Ovary (tissue), 3 donors: ENCODE data around the gene MTUS2.

ENCODE experiments used
- CTCF ChIP-seq, 3 donors: fragments of 450-650 bp in 2 of 3; fragments of 200-600 bp in 1 of 3; IDR thresholded peaks; one replicate each; pipeline versions ENCODE4 v1.5.1 to v1.8.0; 2016 to 2022; ENCODE audit warnings: antibody characterized with exemption in 3 of 3, mild to moderate bottlenecking in 1 of 3
- POLR2A ChIP-seq: fragments of 450-650 bp; IDR thresholded peaks from one replicate; pipeline ENCODE4 v1.6.1; 2017; ENCODE audit warnings: antibody characterized with exemption, mild to moderate bottlenecking, moderate library complexity
- donor health status: DM: no; HTN: no; CAD: no.

GRCh38 chr13:29543230-29544215 is 723.4 kb downstream of the MTUS2 start:
- no peak for TF ChIP-seq CTCF (IDR thresholded peaks at IDR 0.05)
- no peak for TF ChIP-seq POLR2A
